NCI-H526 (cell line): ENCODE measurements around the gene RAPGEF4.
A peak's percentile ranks its signal among the peaks of the same experiment; 100 is the strongest.
"Not testable (repeated sequence)": the region's sequence is repeated elsewhere in the genome, so short reads cannot be mapped to it uniquely, and the experiment has no call there.

Source experiments
- DNase-seq, 2 experiments: peaks; one replicate each; lab custom pipeline; 2025; lab: John Stamatoyannopoulos, UW

Gene RAPGEF4

GRCh38 chr2:172726172-172726735 is 9.4 kb upstream of the RAPGEF4 start:
- no peak for DNase-seq

- no peak for DNase-seq
Observed at GRCh38 chr2:172730411-172730810, 5.2 kb upstream of the RAPGEF4 start.

- peak in 1 of 2 experiments; percentile 32 for DNase-seq
Observed at GRCh38 chr2:172734711-172735581, 699 bp upstream of the RAPGEF4 start.

- DNase-seq = peak in 1 of 2 experiments; percentile 34
Observed at GRCh38 chr2:172736424-172737174, 954 bp downstream of the RAPGEF4 start.

GRCh38 chr2:172739661-172740266 is 4.1 kb downstream of the RAPGEF4 start:
- peak; percentile 88 to 89 for DNase-seq

- no peak for DNase-seq
Observed at GRCh38 chr2:172740856-172741255, 5.2 kb downstream of the RAPGEF4 start.

- DNase-seq = no peak
Observed at GRCh38 chr2:172742931-172743540, 7.4 kb downstream of the RAPGEF4 start.

GRCh38 chr2:172743898-172744297 is 8.3 kb downstream of the RAPGEF4 start:
- no peak for DNase-seq

GRCh38 chr2:172745636-172746035 is 10.0 kb downstream of the RAPGEF4 start:
- DNase-seq = no peak

- DNase-seq = not testable (repeated sequence)
Observed at GRCh38 chr2:172748543-172748942, 12.9 kb downstream of the RAPGEF4 start.

GRCh38 chr2:172749388-172749787 is 13.7 kb downstream of the RAPGEF4 start:
- DNase-seq = no peak

GRCh38 chr2:172751564-172751963 is 15.9 kb downstream of the RAPGEF4 start:
- DNase-seq = no peak

GRCh38 chr2:172753610-172754009 is 18.0 kb downstream of the RAPGEF4 start:
- DNase-seq = no peak

GRCh38 chr2:172759441-172759840 is 23.8 kb downstream of the RAPGEF4 start:
- no peak for DNase-seq

- no peak for DNase-seq
Observed at GRCh38 chr2:172761306-172761705, 25.7 kb downstream of the RAPGEF4 start.

- DNase-seq = no peak
Observed at GRCh38 chr2:172762574-172762973, 26.9 kb downstream of the RAPGEF4 start.

GRCh38 chr2:172763079-172763478 is 27.4 kb downstream of the RAPGEF4 start:
- DNase-seq = no peak

GRCh38 chr2:172765662-172766061 is 30.0 kb downstream of the RAPGEF4 start:
- no peak for DNase-seq

GRCh38 chr2:172768401-172768800 is 32.8 kb downstream of the RAPGEF4 start:
- DNase-seq = no peak

- no peak for DNase-seq
Observed at GRCh38 chr2:172769879-172770278, 34.2 kb downstream of the RAPGEF4 start.

GRCh38 chr2:172770887-172771286 is 35.2 kb downstream of the RAPGEF4 start:
- DNase-seq = no peak

GRCh38 chr2:172772633-172773032 is 37.0 kb downstream of the RAPGEF4 start:
- DNase-seq = no peak
